ENCODE results near the gene HBQ1.

DNA sequence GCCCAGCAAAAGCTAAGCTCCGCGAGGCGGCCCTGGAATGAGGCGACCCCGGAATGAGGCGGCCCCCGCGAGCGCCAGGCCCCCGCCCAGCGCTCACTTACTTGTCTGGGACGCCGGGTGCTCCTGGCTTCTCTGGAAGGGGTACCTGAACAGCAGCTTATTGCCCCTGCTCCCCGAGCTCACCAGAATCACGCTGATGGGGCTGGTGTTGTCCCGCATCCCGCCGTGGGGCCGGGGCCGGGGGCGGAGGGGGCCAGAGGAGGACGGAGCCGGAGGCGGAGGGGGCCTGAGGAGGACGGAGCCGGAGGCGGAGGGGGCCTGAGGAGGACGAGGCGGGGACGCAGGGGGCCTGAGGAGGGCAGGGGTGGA, 42.2 kb upstream of the HBQ1 start:
- no peak for TF ChIP-seq EZH2 (IDR thresholded peaks at IDR 0.05; ENCODE audit: borderline replicate concordance, low read length)
- TF ChIP-seq, protein P1, sequence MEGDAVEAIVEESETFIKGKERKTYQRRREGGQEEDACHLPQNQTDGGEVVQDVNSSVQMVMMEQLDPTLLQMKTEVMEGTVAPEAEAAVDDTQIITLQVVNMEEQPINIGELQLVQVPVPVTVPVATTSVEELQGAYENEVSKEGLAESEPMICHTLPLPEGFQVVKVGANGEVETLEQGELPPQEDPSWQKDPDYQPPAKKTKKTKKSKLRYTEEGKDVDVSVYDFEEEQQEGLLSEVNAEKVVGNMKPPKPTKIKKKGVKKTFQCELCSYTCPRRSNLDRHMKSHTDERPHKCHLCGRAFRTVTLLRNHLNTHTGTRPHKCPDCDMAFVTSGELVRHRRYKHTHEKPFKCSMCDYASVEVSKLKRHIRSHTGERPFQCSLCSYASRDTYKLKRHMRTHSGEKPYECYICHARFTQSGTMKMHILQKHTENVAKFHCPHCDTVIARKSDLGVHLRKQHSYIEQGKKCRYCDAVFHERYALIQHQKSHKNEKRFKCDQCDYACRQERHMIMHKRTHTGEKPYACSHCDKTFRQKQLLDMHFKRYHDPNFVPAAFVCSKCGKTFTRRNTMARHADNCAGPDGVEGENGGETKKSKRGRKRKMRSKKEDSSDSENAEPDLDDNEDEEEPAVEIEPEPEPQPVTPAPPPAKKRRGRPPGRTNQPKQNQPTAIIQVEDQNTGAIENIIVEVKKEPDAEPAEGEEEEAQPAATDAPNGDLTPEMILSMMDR (IDR thresholded peaks at IDR 0.05; ENCODE audit: low read length) = no peak

Measured in OCI-LY1 (cell line).